Caco-2 (cell line): Measurements from ENCODE around the gene COL27A1. TPM values are rescaled to one million over a fixed set of nuclear protein-coding genes. Genes with fewer than 3 reads are reported as not detected.

Experiments
- BruUV-seq: library from RNA; stranded (reverse); fragments of 400-500 nt; replicated peaks from 2 replicates; lab custom pipeline; 2021; lab: Mats Ljungman, UMichigan
- CTCF ChIA-PET: fragments of 300-600 bp; sonication (Branson Sonifier 250); formaldehyde crosslinking; loops from one replicate; lab custom pipeline; 2022; ENCODE audit warnings: antibody characterized with exemption; lab: Charles Lee
- POLR2A ChIA-PET: fragments of 300-600 bp; sonication (Branson Sonifier 250); formaldehyde crosslinking; loops from one replicate; lab custom pipeline; 2022; ENCODE audit warnings: antibody characterized with exemption; lab: Charles Lee
- DNase-seq, 2 experiments: peaks; one replicate each; pipeline versions ENCODE4 v3.0.0 to v3.0.0-alpha.2; 2020 to 2022
- H3K27me3 ChIP-seq: replicated peaks from 2 replicates; pipeline ENCODE4 v1.6.0; 2011; ENCODE audit warnings: low read length; ENCODE audit not compliant: control insufficient read depth, insufficient read depth
- H3K36me3 ChIP-seq: 2 replicates; pipeline ENCODE4 v1.5.1; 2011; ENCODE audit warnings: low read length; ENCODE audit not compliant: control insufficient read depth, insufficient read depth
- H3K4me1 ChIP-seq: fragments of 250-450 bp; sonication (Bioruptor Pico); 2 replicates; pipeline ENCODE4 v1.5.1; 2020; ENCODE audit warnings: mild to moderate bottlenecking
- H3K4me3 ChIP-seq: 2 replicates; pipeline ENCODE4 v1.5.1; 2011; ENCODE audit warnings: low read depth, mild to moderate bottlenecking, control low read depth, low read length
- H3K9me3 ChIP-seq: fragments of 250-450 bp; sonication (Bioruptor Pico); 2 replicates; pipeline ENCODE4 v1.5.1; 2020; ENCODE audit warnings: mild to moderate bottlenecking, moderate library complexity
- H3K27ac Mint-ChIP-seq: one replicate; pipeline ENCODE4 v1.8.0; 2022; ENCODE audit warnings: mixed read lengths; ENCODE audit not compliant: unreplicated experiment
- H3K27me3 Mint-ChIP-seq: one replicate; pipeline ENCODE4 v1.8.0; 2022; ENCODE audit warnings: mixed read lengths; ENCODE audit not compliant: insufficient read depth, unreplicated experiment
- H3K36me3 Mint-ChIP-seq: one replicate; pipeline ENCODE4 v1.8.0; 2022; ENCODE audit warnings: mild to moderate bottlenecking, mixed read lengths; ENCODE audit not compliant: insufficient read depth, unreplicated experiment
- H3K4me1 Mint-ChIP-seq: one replicate; pipeline ENCODE4 v1.8.0; 2022; ENCODE audit warnings: low read depth, mixed read lengths; ENCODE audit not compliant: unreplicated experiment
- H3K4me3 Mint-ChIP-seq: one replicate; pipeline ENCODE4 v1.8.0; 2022; ENCODE audit warnings: mild to moderate bottlenecking, moderate library complexity, mixed read lengths; ENCODE audit not compliant: unreplicated experiment
- H3K9me3 Mint-ChIP-seq: one replicate; pipeline ENCODE4 v1.8.0; 2022; ENCODE audit warnings: mixed read lengths; ENCODE audit not compliant: unreplicated experiment
- intact Hi-C: fragments of 100-400 bp; cut with micrococcal nuclease; formaldehyde crosslinking; loops from one replicate; pipeline ENCODE4 v1.10.0; 2022; ENCODE audit not compliant: unreplicated experiment
- total RNA-seq: library from RNA; stranded (reverse); gene quantifications from 2 replicates; pipeline ENCODE4 v1.2.3, GENCODE V29; 2022
- TF ChIP-seq, protein P1 (sequence below), 2 experiments: fragments of 200-600 bp in 1 of 2; IDR thresholded peaks; 1 replicate in 1 of 2; 2 replicates in 1 of 2; pipeline versions ENCODE4 v1.5.1 to v1.8.0; 2011 to 2022; ENCODE audit warnings: antibody characterized with exemption in 1 of 2, control low read depth in 1 of 2, inconsistent platforms in 1 of 2, low read depth in 1 of 2, low read length in 1 of 2, mild to moderate bottlenecking in 1 of 2, moderate library complexity in 1 of 2; ENCODE audit not compliant: insufficient read depth in 1 of 2, severe bottlenecking in 1 of 2, unreplicated experiment in 1 of 2

The COL27A1 gene
- total RNA-seq, 1 experiment from 2014 or later, result 31.1 TPM

DNA sequence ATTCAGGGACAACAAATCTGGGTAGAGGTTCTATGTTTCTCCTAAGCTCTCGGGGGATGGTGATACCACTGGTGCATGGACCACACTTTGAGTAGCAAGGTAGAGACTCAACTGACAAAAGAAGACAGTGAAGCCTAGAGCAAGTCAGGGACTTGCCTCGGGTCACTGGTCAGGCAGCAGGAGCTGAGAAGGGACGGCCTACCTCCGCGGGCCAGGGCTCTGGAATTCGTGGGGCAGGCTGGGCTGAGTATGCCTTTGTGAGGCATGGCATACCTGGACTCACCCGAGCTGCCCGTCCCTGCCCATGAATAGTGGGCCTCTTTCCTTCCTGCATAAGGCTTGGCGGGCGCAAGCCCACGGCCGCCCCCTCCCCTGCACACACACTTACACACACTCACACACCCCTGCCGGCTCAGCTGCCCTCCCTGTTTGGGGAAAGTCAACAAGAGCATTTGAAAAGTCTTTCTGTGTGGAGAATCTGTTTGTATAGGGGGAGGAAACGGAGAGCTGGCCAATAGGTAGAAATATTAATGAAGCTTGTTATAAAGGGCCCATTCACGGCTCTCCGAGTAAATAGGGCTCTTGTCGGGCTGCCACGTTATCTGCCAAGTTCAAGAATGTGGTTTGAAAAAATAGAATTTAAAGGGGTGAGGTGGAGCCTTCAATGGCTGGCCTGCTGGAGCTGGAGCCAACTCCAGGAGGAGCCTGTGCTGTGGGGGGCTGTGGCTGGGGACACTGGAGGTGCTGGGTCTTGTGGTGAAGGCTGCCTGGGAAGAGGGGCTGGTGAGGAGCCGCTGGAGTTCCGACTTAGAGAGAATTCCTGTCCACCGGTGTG, 37.1 kb upstream of the COL27A1 start:
- H3K27ac Mint-ChIP-seq, result peak overlapping the region; percentile 3
- POLR2A ChIA-PET, result no interaction called here

DNA sequence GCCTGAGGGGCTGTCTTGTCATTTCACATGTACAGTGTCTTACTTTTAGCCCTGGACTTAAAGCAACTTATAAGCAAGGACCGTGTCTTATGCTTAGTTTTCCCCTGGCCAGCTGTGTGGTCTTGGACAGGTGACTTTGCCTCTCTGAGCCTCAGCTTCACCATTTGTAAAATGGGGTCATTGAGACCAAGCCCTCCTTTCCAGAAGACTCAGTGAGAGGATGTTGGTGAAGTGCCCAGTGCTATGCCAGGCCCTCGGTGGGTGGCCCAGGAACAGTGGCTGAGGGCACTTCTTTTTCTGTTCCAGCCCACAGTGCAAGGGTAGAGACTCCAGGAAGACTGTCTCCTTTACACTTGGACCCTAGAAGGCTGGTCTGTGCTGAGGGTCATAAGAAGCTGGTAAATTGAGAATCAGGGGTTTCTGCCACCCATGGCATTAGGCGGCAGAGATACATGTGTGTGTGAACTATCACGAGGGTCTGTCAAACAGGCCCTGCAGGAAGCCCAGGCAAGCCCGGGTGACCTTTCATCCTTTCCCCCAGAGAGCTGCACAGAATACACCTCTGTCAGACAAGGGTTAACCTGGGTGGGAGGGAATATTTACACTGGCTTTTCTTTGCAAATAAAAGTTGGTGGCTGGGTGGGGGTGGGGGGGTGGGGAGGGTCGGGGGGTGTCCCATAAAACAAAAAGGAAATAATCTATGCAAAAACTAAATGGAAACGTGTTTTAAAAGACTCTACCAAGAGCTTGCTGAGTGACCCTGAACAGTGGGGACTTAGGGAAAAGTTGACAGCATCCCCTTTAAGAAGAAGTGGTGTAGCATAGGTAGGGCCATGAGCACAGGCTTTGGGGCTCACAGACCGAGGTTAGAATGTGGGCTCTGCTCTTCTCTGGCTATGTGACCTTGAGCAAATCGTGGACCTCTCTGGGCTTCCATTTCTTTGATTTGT, 35.8 kb upstream of the COL27A1 start:
- ChIA-PET CTCF (interaction anchor here (0.5 to 2.8 kb wide), 2 partner anchors 11 to 155 kb away, joined by 4 to 16 read pairs; no protein-coding TSS in a partner anchor), POLR2A (no interaction called here)
- H3K36me3 ChIP-seq, result no peaks in the 10 kb centered on the region
- peaks cover 33% of the 10 kb centered on the region for H3K4me1 Mint-ChIP-seq
- intact Hi-C loops, result loop anchor here (2.0 kb wide), 1 partner anchor 23 kb away; no protein-coding TSS in a partner anchor
- TF ChIP-seq, protein P1, sequence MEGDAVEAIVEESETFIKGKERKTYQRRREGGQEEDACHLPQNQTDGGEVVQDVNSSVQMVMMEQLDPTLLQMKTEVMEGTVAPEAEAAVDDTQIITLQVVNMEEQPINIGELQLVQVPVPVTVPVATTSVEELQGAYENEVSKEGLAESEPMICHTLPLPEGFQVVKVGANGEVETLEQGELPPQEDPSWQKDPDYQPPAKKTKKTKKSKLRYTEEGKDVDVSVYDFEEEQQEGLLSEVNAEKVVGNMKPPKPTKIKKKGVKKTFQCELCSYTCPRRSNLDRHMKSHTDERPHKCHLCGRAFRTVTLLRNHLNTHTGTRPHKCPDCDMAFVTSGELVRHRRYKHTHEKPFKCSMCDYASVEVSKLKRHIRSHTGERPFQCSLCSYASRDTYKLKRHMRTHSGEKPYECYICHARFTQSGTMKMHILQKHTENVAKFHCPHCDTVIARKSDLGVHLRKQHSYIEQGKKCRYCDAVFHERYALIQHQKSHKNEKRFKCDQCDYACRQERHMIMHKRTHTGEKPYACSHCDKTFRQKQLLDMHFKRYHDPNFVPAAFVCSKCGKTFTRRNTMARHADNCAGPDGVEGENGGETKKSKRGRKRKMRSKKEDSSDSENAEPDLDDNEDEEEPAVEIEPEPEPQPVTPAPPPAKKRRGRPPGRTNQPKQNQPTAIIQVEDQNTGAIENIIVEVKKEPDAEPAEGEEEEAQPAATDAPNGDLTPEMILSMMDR (IDR thresholded peaks at IDR 0.05; ENCODE audit: insufficient read depth in 1 of 2, low read depth in 1 of 2, low read length in 1 of 2, severe bottlenecking in 1 of 2, unreplicated experiment in 1 of 2), result no peak
- H3K4me3 ChIP-seq, result no peak overlapping the region
- H3K4me1 ChIP-seq, result peaks cover 58% of the 10 kb centered on the region
- H3K27me3 ChIP-seq, result no peaks in the 10 kb centered on the region
- no peaks in the 10 kb centered on the region for H3K27me3 Mint-ChIP-seq
- BruUV-seq, result no TSS peak
- peaks cover 11% of the 10 kb centered on the region for H3K9me3 Mint-ChIP-seq
- no peaks in the 10 kb centered on the region for H3K36me3 Mint-ChIP-seq
- DNase-seq, result peak in 1 of 2 experiments; percentile 38
- no peak overlapping the region for H3K27ac Mint-ChIP-seq
- H3K9me3 ChIP-seq, result no peaks in the 10 kb centered on the region
- no peak overlapping the region for H3K4me3 Mint-ChIP-seq

More for the DNA sequence above, 37.1 kb upstream of the COL27A1 start:
- Histone ChIP-seq H3K27me3 (no peaks in the 10 kb centered on the region), H3K9me3 (no peaks in the 10 kb centered on the region), H3K4me1 (peaks cover 45% of the 10 kb centered on the region), H3K4me3 (no peak overlapping the region), H3K36me3 (no peaks in the 10 kb centered on the region)
- Mint-ChIP-seq H3K36me3 (peaks cover 5% of the 10 kb centered on the region), H3K4me3 (peak overlapping the region; percentile 3), H3K4me1 (peaks cover 23% of the 10 kb centered on the region), H3K27me3 (no peaks in the 10 kb centered on the region), H3K9me3 (peaks cover 11% of the 10 kb centered on the region)
- peak in 1 of 2 experiments; percentile 38 for DNase-seq
- intact Hi-C loops, result loop anchor here (2.0 kb wide), 1 partner anchor 25 kb away; no protein-coding TSS in a partner anchor
- TF ChIP-seq, protein P1 (IDR thresholded peaks at IDR 0.05; ENCODE audit: insufficient read depth in 1 of 2, low read depth in 1 of 2, low read length in 1 of 2, severe bottlenecking in 1 of 2, unreplicated experiment in 1 of 2), result no peak
- no TSS peak for BruUV-seq
- CTCF ChIA-PET, result interaction anchor here (0.5 to 2.8 kb wide), 5 partner anchors 10 to 575 kb away, joined by 3 to 16 read pairs (median 3); no protein-coding TSS in a partner anchor
